Stimulated activated CD8-positive, alpha-beta memory T cell treated with anti-CD3 and anti-CD28 coated beads, Interleukin-2, amount 100 ng/mL, for 48 hours (primary cell): ENCODE measurements around the gene OSBPL1A.

Source experiments
- DNase-seq, 2 donors: peaks; one replicate each; pipeline ENCODE4 v3.0.0-alpha.2; 2020; ENCODE audit warnings: low read depth in 2 of 2

OSBPL1A gene

DNA sequence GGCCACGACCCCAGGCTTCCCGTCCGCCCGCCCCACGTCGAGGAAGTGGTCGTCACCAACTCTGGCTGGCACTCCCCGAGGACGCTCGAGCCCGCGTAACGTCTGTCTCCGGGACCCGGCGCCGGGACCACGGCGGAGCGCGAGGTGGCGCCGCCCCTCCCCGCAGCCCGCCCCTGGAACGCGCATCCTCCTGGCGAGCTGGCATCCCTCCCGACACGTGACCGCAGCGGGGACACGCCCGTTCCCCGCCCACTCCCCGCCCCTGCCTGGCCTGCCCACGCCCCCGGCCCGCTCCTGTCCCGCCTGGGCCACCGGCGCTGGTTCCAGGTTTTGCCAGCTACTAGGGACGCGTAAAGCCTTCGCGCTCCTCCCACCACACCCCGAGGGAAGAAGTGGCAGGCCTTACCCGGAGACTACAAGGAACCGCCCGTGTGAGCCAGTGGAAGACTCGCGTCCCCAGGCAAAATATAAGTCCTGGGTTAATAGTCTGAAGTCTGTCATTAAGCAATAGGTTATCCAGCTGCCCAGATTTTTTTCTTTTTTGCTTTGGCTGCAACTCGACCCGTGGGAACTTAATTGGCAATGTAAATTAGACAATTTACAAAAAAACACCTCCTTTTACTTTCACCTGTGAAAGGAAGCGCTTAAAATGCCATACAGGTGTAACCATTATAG is at the start of gene OSBPL1A:
Gene OSBPL1A, minus strand, starts transcription at position 131 of the 675 bp plus-strand sequence. CDS start 20,291 bp downstream, outside the sequence.
- DNase-seq, result peak; percentile 66 to 71

DNA sequence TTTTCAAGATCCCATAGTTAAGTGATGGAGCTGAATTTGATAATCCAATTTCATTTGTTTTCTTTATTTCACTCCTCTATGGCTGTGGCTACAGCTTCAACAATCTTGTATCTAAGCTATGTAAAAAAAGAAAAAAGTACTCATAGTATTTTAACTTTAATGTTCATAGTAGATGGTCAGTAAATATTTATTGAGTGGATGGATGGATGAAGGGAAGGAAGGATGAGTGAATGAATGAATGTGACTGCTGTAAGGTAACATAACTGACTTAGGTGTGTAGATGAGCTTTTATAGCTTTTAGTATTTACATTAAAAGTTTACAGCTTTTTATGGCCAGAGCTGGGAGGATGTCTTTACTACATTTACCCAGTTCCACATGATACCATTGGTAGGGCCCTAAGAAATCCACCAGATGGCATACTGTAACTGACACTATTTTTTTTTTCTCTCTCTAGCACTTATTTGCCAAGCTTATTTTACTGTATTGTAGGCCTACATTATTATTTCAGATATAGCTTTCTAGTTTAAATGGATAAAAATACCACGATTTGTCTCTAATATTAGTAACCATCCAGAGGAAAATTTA is 49.4 kb upstream of the OSBPL1A start:
- no peak for DNase-seq

DNA sequence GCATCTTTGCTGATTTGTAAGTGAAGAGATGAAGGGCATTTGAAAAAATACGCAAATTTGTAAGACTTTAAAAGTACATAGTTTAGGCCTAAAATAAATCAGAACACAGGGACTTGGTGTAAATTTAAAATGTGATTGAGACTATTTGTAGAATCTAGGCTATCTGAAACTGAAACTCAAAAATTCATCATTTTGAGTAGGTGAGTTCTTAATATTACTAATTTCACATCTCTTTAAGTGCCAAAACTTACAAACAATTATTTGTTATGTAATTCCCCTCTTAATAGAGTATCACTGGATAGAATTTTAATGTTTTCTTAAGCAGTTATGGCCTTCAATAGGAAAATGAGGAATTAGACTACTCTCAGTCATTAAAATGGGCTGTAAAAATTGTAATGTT is 48.8 kb upstream of the OSBPL1A start:
- DNase-seq, result no peak

DNA sequence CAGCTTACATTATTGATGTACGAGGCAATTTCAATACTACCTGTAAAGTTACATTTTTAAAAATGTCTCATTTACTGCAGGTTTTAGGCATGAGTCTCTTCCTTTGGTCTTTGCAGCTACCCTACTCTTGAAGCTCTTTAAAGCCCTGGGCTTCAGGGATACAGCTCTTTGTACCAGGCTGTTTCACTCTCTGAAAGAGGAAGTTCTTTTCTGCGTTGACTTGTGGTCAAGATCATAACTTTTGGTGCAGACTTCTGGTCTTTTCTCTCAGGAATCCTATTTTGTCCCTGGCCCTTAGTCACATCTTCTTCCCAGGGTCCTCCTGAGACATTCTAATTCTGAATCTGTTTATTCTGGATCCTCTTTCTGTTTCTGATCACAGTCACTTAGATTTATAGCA is 46.2 kb upstream of the OSBPL1A start:
- DNase-seq, result no peak

DNA sequence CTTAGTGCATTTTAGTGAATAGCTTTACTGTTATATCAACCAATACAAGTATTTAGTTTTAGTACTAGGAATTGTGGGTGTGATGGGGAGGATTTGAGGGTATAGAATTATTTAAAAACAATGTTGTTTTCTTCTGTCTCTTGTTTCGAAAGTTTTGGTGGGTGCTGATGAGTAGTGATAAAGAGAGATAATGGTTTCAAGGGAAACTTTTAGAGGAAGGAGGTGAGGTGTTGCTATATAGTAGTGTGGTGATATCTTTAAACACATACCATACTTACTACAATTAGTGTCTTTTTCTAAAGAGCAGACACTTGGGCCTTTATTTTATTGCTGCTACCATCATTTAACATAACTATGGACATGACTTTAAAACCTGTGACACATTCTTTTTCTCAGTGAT is 39.3 kb upstream of the OSBPL1A start:
- DNase-seq, result no peak

DNA sequence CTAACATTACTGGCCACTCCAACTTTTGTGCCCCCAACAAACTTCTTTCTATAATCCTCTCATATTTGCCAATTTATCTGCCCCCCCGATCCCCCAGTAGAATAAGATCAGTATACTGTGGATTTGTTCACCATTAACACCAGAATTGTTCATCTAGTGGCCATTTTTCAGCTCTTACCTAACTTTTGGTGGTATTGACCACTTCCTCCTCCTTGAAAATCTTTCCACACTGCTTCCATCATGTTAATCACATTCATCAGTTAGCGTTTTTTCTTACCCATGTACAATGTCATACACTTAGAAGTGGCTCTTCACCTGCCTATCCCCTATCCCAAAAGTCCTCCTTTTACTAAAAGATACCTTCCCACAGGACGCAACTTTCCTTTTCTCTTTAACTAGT is 35.0 kb upstream of the OSBPL1A start:
- DNase-seq, result no peak

DNA sequence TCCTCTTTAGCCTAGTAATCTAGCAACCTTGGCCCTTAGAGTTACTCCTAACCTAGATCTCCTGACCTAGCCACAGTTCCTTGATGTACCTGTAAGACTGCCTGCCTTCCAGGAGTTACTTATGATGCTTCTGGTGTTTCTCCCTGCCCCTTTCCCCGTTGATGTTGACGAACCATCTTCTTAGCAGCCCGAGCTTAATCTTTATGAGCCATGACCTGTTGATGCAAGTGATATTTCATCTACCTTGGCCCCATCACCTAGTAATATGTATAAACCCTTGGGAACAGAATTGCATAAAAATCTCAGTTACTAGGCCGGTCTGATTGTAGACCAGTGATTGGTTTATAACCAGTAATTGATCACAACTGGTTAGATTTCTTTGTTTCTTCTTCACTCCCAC is 31.6 kb upstream of the OSBPL1A start:
- DNase-seq, result no peak

DNA sequence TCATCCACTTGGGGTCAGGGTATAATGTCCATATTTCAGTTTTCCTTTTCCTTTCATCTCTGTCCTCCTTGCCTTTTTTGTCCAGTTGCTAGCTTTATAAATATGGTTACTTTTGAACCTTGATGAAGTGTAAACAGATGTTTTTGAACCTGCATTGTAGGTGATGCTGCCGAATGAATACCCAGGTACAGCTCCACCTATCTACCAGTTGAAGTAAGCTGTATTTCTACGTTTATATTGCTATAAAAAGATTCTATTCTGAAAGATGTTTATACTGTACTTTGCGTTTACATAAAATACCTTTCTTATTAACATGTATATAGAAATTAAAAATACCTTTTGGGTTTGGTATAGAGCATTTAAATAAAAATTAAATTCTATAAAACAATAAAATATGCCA is 31.1 kb upstream of the OSBPL1A start:
- no peak for DNase-seq

DNA sequence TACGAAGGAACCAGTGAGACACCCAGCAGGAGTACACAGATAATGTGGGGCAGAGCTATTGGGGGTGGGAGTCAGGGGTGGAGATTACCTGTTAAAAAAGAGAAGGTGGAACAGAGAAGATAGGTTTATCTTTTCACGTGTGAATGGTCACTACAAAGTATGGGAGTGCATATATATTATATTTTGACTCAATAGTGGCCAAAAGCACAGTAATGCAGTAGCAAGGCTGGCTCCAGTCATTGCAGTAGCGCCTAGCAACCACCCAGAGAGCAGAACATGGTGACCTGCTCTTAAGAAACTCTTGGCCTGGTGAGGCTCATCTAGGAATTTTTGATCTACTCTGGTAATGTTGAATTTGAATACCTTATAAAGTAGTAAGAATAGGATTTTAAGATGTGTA is 29.9 kb upstream of the OSBPL1A start:
- no peak for DNase-seq

DNA sequence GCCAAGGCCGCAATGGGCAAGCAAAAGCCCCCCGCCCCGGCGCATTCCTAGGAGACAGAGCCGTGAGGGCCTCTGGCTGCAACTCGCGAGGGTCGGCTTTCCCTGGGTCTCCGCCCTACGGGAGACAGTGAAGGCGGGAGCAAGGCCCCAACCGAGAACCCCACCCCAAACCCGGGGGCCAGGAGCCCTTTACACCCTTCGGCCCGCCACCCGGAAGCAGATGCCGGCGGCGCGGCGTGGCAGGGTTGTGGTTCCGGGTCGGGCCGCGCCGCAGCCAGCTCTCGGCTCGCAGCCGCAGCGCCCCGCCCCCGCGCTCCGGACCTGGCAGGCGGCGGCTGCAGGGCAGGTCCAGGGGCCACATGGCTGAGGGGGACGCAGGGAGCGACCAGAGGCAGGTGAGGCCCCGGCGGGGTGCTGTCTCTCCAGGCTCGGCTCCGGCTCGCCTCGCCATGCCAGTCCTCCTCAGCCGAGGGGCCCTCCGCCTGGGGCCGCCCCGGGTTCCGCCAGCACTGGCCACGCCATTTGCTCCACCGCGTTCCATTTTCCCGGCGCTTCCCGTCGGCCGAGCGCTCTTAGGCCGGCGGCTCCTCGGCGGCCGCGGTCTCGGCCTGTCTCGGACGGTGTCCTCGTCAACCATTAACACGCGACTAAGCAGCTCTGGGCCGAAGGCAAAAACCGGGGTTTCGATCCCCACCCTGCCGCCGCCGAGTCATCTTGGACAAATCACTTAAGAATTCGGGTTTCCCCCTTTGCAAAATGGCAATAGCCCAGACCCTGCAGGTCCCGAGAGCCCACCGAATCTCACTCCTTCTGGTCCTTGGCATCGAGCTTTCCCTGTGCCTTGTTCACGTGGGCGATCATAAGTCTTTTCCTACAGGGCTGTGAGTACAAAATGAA is 29.0 kb upstream of the OSBPL1A start, which contains the start of gene IMPACT:
Gene IMPACT, plus strand, starts transcription at position 273 of the 897 bp plus-strand sequence. Its CDS starts 87 bp downstream, at position 360.
- peak; percentile 67 for DNase-seq

DNA sequence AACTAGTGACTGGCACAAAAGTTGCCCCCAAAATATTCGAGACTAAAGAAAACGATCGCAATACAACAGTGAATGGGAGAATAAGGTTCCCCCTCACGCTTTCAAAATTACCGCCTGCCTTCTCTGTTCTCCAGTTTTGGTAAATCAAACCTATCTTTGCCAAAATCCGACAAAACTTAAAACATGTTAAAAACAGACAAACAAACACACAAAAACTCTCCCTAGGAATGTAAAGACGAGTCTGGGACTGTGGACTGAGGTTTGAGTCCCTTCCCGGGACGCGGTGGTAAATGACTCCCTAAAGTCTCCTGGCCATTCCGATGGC is 28.4 kb upstream of the OSBPL1A start:
- no peak for DNase-seq

DNA sequence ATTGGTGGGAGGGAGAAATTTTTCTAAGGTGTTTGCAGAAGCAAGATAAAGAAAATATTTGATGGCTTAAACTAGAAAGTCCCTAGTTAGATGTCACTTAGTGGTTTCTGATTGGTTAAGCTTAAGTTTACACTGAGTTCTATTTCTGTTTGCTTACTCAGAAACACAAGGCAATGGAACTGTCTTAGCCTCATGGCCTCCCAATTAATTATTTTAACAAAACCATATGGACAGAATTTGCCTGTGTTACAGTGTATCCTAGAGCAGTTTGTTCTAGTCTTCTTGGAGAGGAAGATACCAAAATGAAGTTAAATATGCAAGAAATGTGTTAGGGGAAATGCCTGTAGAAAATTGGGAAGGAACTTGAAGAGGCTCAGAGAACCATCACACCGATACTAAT is 24.2 kb upstream of the OSBPL1A start:
- no peak for DNase-seq

DNA sequence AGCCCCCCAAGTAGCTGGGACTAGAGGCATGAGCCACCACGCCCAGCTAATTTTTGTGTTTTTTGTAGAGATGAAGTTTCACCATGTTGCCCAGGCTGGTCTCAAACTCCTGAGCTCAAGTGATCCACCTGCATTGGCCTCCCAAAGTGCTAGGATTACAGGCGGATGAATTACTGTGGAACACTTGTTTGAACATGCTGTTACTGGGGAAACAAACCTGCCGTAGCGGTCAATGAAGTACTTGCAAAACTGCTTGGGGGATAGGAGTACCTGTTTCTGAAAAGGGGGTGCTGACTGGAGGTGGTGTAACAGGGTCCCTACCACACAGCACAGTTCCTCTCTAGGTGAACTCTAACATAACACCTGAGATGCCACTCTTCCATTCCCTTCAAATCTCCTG is 22.9 kb upstream of the OSBPL1A start:
- DNase-seq, result no peak

DNA sequence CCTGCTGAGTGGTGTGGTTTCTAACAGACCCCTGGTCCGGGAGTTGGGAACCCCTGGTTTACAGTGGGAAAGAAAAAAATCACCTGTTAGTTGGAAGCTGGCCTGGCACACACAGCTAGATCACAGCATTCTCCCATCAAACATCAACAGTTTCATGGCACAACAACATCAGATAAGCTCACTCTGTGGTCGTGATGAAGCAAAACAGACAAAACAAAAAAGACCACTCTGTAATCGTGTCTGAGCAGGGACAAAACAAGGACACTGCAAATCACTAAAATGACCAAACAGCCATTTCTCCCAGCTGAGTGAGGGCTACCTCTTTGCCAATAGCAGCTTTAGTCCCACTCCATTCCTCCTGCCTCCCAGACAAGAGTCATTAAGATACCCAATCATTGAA is 19.9 kb upstream of the OSBPL1A start:
- no peak for DNase-seq

DNA sequence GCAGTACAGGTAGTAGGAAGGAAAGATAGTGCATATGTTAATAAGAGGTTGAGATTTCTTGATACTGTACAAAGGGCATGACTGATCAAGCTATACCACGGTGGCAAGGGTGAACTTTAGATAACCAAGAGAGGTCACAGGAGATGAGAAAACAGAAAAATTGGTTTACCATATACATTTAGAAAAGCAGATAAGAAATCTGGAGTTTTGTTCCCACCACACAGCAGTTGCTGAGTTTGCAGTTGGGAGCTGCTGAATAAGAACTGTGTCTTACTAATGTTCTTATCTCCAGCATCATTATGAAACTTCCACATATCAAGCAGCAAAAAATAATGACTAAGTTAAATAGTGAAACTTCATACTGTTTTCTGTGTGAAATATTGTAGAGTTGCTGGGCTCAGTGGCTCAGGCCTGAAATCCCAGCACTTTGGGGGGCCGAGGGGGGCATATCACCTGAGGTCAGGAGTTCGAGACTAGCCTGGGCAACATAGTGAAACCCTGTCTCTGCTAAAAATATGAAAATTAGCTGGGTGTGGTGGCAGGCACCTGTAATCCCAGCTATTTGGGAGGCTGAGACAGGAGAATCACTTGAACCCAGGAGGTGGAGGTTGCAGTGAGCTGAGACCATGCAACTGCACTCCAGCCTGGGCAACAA is 16.9 kb upstream of the OSBPL1A start:
- peak in 1 of 2 donors; percentile 2 for DNase-seq

DNA sequence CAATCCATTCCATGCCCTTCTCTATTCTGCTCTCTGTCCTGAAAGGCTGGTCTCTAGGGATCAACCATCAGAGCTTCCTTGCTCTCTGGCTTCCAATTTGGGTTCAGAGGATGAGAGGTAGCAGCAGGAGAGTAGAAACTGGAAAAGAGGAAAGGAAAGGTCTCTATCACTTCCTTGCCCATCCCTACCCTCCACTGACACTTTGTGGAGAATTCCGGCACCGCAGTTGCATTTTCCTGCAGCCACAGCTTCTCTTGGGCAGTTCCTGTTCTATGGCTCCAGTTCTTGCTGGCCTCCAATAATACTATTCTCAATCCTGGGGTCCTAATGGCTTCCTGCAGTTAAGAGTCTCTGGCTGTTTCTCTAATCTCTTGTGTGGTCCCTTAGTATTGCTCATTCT is 15.5 kb upstream of the OSBPL1A start:
- DNase-seq, result no peak

DNA sequence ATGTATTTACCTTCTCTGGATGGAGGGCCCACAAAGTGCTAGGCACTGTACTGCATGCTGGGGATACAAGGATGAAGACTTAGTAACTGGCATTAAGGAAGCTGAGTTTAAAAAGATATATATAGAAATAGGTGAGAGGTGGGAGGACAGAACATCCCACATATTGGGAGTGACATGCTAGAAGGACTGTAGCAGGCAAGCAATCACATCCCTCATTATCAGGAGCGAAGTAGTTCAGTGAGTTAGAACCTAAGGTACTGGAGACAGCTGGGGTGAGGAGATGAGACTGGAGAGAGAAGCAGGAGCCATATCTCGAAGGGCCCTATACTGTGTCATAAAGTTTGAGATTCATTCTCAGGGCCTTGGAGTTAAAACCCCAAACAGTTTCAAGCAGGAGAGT is 10.9 kb upstream of the OSBPL1A start:
- no peak for DNase-seq

DNA sequence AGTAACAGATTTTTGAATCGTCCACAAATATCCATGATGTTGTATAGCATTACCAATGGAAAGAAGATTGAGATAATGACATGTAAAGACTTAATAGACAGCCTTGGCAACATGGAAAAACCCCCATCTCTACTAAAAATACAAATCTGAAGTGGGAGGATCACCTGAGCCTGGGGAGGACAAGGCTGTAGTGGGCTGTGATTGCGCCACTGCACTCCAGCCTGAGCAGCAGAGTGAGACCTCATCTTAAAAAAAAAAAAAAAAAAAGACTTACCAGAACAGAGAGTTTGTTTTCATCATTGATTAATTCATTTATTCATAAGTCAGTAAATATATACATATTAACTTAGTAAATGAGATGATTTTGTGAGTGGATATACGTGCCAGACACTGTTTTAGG is 7.0 kb upstream of the OSBPL1A start:
- no peak for DNase-seq

DNA sequence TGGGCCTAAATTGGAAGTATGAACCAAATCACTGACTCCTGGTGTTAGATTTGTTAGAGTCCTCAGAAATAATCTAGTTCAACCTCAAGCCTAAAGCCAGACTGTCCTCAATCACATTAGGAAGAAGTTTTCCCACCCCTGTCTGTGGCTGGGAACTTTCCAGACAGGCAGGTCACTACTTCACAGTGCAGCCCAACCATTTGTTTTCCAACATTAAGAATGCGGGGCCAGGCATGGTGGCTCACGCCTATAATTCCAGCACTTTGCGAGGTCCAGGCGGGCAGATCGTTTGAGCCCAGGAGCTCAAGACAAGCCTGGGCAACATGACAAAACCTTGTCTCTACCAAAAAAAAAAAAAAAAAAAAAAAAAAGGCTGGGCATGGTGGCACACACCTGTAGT is 5.5 kb upstream of the OSBPL1A start:
- no peak for DNase-seq

DNA sequence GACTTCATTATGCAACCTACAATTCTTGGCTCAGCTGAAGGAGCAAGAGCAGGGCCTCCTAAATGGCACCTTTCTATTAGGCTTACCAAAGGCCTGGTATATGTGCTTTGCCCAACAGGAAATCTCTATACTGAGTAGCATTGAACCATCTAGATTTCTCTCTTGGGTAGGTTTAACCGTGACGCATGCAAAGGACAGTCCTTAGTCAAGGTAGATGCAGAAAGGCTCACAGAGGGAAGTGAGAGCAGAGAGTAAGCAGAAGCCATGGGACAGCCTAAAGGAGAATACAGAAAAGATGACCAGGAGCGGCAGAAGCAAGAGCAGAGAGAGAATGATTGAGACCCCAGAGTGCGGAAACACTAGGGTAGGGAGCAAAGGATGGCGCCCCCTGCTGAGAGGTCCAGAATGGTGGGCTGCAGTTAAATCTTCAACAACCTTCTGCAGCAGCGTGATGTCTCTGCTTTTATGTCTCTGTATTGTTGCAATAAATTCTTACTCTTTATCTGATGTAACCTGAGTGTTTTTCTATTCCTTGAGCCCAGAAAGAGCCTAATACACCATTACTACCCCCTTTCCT is 4.7 kb upstream of the OSBPL1A start:
- peak in 1 of 2 donors; percentile 8 for DNase-seq

DNA sequence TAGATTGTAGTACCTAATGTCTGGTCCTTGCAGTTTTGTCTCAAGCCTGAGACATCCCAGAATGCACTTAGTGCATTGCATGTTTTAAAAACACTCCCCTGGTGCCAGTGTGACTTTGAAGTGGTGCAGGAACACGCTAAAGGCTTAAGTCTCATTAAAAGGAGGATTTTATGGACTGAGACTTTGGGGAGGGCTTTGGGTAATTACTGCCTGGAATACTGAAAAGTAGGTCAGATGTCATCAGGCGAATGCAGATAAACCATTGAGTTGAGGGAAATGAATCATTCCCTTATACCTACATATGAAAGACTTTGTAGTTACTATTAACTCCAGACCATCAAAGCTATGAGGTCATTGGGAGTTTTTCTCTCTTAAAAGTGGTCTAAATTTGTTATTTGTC is 3.0 kb upstream of the OSBPL1A start:
- no peak for DNase-seq

DNA sequence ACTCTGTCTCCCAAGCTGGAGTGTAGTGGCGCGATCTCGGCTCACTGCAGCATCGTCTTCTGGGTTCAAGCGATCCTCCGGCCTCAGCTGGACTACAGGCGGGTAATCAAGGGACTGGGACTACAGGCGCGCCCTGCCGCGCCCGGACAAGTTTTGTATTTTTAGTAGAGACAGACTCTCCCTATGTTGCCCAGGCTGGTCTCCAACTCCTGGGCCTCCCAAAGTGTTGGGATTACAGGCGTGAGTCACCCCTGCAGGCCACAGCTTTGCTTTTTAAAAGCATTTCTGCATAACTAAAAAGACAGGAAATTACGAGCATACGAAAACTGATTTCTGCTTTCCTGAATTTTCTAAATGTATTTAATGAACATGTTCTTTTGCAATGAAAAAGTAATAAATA is 916 bp upstream of the OSBPL1A start:
- DNase-seq, result no peak
